Measurements from ENCODE around the gene SCAPER.
"Not testable (repeated sequence)": the region's sequence is repeated elsewhere in the genome, so short reads cannot be mapped to it uniquely, and the experiment has no call there.

The SCAPER gene

DNA sequence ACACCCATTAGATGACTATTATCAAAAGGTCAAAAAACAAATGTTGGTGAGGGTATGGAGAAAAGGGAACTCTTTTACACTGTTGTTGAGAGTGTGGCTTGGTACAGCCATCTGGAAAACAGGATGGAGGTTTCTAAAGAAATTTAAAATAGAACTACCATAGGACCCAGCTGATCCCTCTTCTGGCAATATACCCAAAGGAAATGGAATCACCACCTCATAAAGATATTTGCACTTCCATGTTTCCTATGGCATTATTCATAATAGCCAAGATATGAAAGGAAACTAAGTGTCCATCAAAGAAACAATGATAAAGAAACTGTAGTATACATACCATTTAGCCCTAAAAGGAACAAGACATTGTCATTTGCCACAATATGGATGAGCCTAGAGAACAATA lies 186.3 kb downstream of the SCAPER start:
- TF ChIP-seq FOXA1 (IDR thresholded peaks at IDR 0.05), result no peak
- no peak for TF ChIP-seq LEF1 (IDR thresholded peaks at IDR 0.05; ENCODE audit: borderline replicate concordance)
- TF ChIP-seq ELF4 (IDR thresholded peaks at IDR 0.05), result no peak
- TF ChIP-seq BHLHE40 (IDR thresholded peaks at IDR 0.05; ENCODE audit: borderline replicate concordance), result no peak
- TF ChIP-seq L3MBTL2 (conservative IDR thresholded peaks at IDR 0.05), result no peak
- TF ChIP-seq ARNT (IDR thresholded peaks at IDR 0.05), result no peak
- TF ChIP-seq HDGF (IDR thresholded peaks at IDR 0.05; ENCODE audit: borderline replicate concordance), result no peak
- no peak for TF ChIP-seq NFRKB (IDR thresholded peaks at IDR 0.05)
- TF ChIP-seq ZNF384 (IDR thresholded peaks at IDR 0.05), result no peak
- no peak for TF ChIP-seq CTBP1 (IDR thresholded peaks at IDR 0.05; ENCODE audit: borderline replicate concordance)
- TF ChIP-seq, protein P1, sequence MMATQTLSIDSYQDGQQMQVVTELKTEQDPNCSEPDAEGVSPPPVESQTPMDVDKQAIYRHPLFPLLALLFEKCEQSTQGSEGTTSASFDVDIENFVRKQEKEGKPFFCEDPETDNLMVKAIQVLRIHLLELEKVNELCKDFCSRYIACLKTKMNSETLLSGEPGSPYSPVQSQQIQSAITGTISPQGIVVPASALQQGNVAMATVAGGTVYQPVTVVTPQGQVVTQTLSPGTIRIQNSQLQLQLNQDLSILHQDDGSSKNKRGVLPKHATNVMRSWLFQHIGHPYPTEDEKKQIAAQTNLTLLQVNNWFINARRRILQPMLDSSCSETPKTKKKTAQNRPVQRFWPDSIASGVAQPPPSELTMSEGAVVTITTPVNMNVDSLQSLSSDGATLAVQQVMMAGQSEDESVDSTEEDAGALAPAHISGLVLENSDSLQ (IDR thresholded peaks at IDR 0.05), result no peak
- no peak for TF ChIP-seq SP1 (IDR thresholded peaks at IDR 0.05)
- TF ChIP-seq FOXM1 (IDR thresholded peaks at IDR 0.05; ENCODE audit: borderline replicate concordance), result no peak
- no peak for TF ChIP-seq TARDBP (IDR thresholded peaks at IDR 0.05)
- TF ChIP-seq FOXK2 (IDR thresholded peaks at IDR 0.05), result no peak
- no peak for TF ChIP-seq SUZ12 (IDR thresholded peaks at IDR 0.05)
- DNase-seq (ENCODE audit: extremely low spot score), result no peak
- ChIA-PET CTCF (no interaction called here), POLR2A (no interaction called here)

DNA sequence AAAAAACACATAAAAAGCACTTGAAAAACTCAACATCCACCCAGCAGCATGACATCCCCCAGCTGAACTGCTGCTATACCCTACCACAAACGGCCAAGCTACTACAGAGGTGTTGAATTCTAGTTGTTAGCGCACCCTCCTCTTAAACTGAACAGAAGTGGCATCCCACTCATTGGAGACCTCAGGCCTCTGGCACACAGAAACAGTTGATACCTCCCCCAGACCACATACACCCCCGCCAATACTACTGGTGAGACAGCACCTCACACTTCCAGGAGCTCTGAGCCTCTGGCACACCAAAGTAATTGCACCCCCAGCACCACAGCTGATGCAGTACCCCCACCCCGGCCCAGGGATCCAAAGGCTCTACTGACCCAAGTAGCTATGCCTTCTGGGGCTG lies 190.2 kb downstream of the SCAPER start:
- ChIA-PET POLR2A (no interaction called here), CTCF (interaction anchor here (0.6 kb wide), 1 partner anchor 464 kb away, joined by 3 read pairs; no protein-coding TSS in a partner anchor)
- no peak for DNase-seq (ENCODE audit: extremely low spot score)
- no peak for TF ChIP-seq SP1 (IDR thresholded peaks at IDR 0.05)
- TF ChIP-seq TARDBP (IDR thresholded peaks at IDR 0.05), result no peak
- TF ChIP-seq ZNF384 (IDR thresholded peaks at IDR 0.05), result no peak
- TF ChIP-seq BHLHE40 (IDR thresholded peaks at IDR 0.05; ENCODE audit: borderline replicate concordance), result no peak
- no peak for TF ChIP-seq FOXK2 (IDR thresholded peaks at IDR 0.05)
- no peak for TF ChIP-seq NFRKB (IDR thresholded peaks at IDR 0.05)
- TF ChIP-seq LEF1 (IDR thresholded peaks at IDR 0.05; ENCODE audit: borderline replicate concordance), result no peak
- TF ChIP-seq SUZ12 (IDR thresholded peaks at IDR 0.05), result no peak
- TF ChIP-seq FOXM1 (IDR thresholded peaks at IDR 0.05; ENCODE audit: borderline replicate concordance), result no peak

DNA sequence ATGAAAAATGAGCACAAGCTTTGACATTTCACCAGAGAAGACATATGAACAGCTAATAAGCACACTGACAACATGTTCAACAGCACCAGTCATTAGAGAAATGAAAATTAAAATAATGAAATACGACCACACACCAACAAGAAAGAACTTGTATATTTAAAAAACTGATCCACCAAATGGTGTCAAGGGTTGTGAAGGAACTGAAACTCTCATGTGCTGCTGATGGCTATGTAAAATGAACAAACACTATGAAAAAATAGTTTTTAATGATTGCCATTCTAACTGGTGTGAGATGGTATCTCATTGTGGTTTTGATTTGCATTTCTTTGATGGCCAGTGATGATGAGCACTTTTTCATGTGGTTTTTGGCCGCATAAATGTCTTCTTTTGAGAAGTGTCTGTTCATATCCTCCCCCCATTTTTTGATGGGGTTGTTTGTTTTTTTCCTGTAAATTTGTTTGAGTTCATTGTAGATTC lies 193.8 kb downstream of the SCAPER start:
- no peak for DNase-seq (ENCODE audit: extremely low spot score)
- ChIA-PET POLR2A (no interaction called here), CTCF (no interaction called here)
- TF ChIP-seq ARNT (IDR thresholded peaks at IDR 0.05), result no peak
- TF ChIP-seq CTBP1 (IDR thresholded peaks at IDR 0.05; ENCODE audit: borderline replicate concordance), result no peak
- TF ChIP-seq, protein P1 (IDR thresholded peaks at IDR 0.05), result no peak
- no peak for TF ChIP-seq TARDBP (IDR thresholded peaks at IDR 0.05)
- TF ChIP-seq FOXK2 (IDR thresholded peaks at IDR 0.05), result no peak
- TF ChIP-seq FOXM1 (IDR thresholded peaks at IDR 0.05; ENCODE audit: borderline replicate concordance), result no peak

DNA sequence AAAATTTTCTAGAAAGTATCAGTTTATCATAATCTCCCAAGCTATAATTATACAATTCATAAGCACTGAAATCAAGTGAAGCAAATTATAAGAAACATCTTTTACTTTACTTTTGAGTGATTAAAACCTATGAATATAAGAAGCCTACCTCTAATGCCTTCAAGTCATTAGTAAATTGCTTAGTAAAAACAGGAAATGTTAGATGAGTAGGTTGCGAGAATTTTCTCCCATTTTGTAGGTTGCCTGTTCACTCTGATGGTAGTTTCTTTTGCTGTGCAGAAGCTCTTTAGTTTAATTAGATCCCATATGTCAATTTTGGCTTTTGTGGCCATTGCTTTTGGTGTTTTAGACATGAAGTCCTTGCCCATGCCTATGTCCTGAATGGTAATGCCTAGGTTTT lies 201.1 kb downstream of the SCAPER start:
- CTCF ChIA-PET; DNase-seq (ENCODE audit: extremely low spot score); POLR2A ChIA-PET: not testable (repeated sequence)

DNA sequence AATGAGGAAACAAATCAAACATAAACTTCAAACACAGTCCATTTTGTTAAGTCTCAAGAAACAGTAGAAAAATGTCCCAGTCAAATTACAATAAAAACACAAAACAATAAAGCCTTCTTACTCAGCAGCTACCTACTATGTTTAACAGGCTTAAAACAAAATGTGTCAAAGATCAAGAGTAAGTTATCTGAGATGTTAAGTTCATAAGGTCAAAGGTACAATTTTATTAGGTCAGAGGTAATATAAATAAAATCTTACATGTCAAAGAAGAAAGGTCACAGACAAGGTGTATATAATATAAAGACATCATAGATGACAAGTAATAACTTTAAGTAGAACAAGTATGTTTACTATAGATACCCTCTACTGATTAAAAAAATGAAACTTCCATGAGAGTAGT lies 208.3 kb downstream of the SCAPER start:
- ChIA-PET POLR2A (no interaction called here), CTCF (interaction anchor here (0.5 kb wide), 1 partner anchor 42 kb away, joined by 3 read pairs; no protein-coding TSS in a partner anchor)
- no peak for TF ChIP-seq FOXA1 (IDR thresholded peaks at IDR 0.05)
- TF ChIP-seq, protein P1 (IDR thresholded peaks at IDR 0.05), result peak; percentile 34; the same call in 1 of the 2 replicates
- DNase-seq (ENCODE audit: extremely low spot score), result no peak

DNA sequence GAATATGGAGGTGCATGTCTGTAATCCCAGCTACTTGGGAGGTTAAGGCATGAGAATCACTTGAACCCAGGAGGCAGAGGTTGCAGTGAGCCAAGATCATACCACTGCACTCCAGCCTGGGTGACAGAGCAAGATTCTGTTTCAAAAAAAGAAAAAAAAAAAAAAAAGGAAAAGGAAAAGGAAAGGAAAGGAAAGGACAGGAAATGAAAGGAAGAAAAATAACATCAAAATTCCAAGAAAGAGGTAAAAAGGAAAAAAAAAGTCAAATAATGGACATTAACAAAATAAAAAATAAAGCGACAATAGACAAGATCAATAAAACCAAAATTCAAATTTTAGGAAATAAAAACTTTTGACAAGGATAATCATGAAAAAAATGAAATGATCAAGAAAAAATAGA lies 212.6 kb downstream of the SCAPER start:
- POLR2A ChIA-PET; CTCF ChIA-PET; DNase-seq (ENCODE audit: extremely low spot score): not testable (repeated sequence)

DNA sequence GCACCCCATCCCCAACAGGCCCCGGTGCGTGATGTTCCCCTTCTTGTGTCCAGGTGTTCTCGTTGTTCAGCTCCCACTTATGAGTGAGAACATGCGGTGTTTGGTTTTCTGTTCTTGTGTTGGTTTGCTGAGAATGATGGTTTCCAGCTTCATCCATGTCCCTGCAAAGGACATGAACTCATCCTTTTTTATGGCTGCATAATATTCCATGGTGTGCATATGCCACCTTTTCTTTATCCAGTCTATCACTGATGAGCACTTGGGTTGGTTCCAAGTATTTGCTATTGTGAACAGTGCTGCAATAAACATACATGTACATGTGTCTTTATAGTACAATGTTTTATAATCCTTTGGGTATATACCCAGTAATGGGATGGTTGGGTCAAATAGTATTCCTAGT lies 217.5 kb downstream of the SCAPER start:
- POLR2A ChIA-PET; CTCF ChIA-PET; DNase-seq (ENCODE audit: extremely low spot score): not testable (repeated sequence)

DNA sequence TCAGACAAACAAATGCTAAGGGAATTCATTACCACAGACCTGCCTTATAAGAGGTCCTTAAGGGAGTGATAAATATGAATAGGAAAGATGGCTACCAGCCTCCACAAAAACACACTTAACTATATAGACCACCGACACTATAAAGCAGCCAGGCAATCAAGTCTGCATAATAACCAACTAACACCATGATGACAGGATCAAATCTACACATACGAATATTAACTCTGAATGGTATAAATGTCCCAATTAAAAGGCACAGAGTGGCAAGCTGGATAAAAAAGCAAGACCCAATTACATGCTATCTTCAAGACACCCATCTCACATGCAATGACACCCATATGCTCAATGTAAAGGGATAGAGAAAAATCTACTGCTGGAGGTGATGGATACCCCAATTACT lies 221.1 kb downstream of the SCAPER start:
- ChIA-PET CTCF (no interaction called here), POLR2A (no interaction called here)
- DNase-seq (ENCODE audit: extremely low spot score), result no peak
- TF ChIP-seq BHLHE40 (IDR thresholded peaks at IDR 0.05; ENCODE audit: borderline replicate concordance) (no peak), HDGF (IDR thresholded peaks at IDR 0.05; ENCODE audit: borderline replicate concordance) (no peak), FOXA1 (IDR thresholded peaks at IDR 0.05) (no peak), TARDBP (IDR thresholded peaks at IDR 0.05) (no peak)

Measured in HEK293T (cell line).